ENCODE data around the gene DTD1.
"Not testable (repeated sequence)": the region's sequence is repeated elsewhere in the genome, so short reads cannot be mapped to it uniquely, and the experiment has no call there.

Gene DTD1

DNA sequence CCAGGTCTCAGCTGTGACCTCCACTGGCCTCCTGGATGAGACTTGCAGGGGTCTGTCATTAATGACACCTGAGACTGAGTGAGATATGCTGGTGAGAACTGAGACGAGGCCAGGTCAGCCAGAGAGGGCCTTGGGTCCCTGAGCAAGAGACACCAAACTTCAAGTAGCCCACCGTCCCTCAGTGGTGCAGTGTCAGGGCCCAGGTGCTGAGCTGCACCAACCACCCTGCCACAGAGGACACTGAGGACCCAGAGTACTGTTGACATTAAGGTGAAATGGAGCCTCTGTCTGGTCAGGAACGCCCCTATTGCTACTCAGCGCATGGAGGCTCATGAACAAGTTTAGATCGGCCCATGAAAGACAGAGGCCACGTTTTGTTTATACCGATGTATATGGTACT, 161.7 kb downstream of the DTD1 start:
- DNase-seq, result no peak

DNA sequence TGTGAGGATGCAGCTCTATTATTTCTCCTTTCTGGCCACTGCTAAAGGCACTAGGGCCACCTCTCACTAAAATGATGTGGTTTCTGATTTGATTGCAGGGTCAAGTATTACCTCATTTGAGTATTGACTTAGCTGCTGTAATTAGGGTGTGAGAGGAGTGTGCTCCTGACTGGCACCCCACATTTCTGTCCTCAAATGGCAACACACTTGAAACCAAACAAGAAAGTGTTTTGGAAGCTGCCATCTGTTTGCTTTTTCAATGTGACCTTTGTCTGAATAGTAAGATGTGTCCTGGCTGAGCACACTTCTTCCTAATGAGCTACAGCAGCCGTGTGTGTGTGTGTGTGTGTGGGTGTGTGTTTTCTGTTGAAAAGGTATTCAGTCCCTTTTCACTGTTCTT, 162.9 kb downstream of the DTD1 start:
- no peak for DNase-seq

DNA sequence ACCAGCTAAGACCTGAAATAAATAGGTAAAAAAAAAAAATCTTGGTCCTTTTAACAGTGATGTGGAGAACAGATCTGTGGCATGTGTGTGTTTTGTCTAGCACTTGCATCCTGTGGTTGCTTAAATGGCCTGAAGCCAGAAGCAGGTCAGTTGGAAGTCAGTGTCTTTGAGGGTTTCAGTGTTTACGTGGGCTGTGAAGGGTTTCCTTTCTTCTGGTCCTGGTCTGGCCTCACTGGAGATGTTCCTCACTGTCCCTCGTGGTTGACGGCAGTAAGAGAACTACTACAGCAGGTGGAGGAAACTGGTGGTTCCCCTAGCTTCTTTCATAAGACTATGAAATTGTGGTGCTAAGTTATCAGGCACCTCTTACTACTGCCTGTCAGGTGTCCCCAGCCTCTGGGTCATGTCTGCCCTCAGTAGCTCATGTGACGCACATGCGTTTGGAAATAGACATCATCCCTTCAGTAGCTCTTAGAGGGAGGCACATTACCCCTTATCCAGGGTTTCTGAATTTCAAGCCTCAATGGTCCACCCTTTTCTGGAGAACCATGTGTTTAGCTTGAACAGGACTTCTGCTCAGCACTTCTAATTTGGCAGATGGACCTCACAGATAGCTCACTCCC, 166.3 kb downstream of the DTD1 start:
- DNase-seq, result no peak

DNA sequence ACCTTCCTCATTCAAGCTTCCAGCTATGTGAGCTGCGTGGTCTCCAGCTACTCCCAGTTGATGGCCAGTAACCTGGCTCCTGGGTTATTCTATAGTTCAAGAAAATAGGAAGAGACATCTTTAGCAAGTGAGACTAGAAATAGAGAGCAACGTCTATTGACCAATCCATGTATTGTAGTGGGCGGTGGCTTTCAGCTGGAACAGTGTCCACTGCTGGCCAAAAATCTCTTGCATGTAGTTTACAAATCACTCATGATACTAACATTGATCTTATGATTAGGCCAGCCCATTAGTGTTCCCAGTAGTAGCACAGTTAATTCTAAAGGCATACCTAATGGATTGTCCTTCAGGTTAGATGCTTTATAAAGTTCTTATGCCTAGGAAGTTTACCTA, 166.8 kb downstream of the DTD1 start:
- no peak for DNase-seq

DNA sequence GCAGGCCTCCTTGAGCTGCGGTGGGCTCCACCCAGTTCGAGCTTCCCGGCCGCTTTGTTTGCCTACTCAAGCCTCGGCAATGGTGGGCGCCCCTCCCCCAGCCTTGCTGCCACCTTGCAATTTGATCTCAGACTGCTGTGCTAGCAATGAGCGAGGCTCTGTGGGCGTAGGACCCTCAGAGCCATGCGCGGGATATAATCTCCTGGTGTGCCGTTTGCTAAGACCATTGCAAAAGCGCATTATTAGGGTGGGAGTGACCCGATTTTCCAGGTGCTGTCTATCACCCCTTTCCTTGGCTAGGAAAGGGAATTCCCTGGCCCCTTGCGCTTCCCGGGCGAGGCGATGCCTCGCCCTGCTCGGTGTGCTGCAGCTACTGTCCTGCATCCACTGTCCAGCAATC, 173.0 kb downstream of the DTD1 start:
- not testable (repeated sequence) for DNase-seq

DNA sequence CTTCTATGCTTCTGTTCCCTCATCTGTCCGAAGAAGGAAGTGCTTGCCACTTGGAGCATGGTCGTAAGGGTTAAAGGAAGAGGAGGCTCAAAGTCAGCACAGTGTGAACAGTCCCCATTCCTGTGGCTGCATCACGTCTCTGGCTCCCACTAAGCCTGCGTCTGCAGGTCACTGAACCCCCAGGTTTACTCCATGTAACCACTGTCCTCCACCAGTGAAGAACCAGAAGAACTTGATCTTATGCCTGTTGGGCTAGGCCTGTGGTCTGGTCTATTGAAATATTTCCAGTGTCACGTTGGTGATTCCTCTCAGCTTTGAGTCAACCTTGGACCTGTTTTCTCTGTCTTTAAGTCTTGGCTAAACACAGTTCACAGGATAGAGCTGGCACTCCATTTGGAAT, 179.8 kb downstream of the DTD1 start:
- DNase-seq, result no peak

DNA sequence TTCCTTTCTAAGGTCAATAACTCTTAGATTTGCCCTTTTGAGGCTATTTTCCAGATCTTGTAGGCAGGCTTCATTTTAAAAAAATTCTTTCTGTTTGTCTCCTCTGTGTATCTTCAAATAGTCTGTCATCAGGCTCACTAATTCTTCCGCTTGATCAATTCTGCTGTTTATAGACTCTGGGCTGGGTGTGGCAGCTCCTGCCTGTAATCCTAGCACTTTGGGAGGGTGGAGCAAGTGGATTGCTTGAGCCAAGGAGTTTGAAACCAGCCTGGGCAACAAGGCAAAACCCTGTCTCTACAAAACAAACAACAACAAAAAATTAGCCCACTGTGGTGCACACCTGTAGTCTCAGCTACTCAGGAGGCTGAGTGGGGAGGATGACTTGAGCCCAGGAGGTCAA, 185.7 kb downstream of the DTD1 start:
- no peak for DNase-seq

DNA sequence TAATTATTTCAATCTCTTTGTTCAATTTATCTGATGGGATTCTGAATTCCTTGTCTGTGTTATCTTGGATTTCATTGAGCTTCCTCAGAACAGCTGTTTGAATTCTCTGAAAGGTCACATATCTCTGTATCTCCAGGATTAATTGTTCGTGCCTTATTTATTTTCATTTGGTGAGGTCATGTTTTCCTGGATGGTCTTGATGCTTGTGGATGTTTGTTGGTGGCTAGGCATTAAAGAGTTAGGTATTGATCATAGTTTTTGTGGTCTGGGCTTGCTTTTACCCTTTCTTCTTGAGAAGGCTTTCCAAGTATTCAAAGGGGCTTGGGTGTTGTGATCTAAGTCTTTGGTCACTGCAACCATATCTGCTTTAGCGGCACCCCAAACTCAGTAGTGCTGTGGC, 186.4 kb downstream of the DTD1 start:
- DNase-seq, result no peak

DNA sequence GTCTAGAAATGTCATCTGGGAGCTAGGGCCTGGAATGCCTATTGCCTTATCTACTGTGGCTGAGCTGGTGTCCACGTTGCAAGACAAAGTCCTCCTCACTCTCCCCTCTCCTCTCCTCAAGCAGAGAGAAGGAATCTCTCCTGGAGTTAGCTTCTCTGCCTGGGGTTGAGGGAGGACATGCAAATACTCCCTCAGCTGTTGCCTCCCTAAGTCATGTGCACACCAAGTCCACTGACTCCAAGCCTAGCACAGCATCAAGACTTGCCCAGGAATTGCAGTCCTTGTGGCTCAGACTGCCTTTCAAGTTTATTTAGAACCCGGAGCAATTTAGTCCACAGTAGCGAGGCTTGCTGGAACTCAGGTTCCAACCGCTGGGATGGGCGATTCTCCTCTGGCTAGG, 187.8 kb downstream of the DTD1 start:
- no peak for DNase-seq

DNA sequence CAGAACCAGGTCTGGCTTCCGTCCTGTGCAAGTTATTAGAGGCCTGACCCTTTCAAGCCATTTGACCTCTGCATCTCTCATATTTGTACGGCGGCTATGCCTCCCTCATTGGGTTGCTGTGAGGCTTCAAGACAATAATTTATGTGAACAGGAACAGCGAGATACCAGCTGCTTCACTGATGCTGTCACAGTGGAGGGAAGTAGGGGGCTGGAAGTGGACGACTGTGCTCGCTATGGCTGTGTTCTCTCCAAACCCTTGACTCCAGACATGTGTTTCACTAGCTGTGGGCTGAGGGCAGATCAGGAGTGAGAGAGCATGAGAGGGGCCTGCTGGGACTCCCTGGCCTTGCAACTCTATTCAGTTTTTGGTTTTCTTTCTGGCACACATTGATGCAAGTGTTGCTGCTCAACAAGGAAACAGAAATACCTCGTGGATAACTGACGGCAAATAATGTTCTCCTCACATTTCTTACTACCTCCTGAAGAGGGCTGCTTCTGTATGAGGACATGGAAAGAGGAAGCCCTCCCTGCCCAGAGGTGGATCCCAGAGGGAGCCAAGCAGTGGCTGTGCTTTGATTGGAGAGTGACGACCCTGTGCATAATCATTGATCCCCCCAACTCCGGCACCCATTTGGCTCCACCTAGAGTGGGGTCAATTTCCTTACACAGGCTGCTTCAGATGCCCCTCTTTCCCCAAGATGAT, 191.0 kb downstream of the DTD1 start:
- no peak for DNase-seq

DNA sequence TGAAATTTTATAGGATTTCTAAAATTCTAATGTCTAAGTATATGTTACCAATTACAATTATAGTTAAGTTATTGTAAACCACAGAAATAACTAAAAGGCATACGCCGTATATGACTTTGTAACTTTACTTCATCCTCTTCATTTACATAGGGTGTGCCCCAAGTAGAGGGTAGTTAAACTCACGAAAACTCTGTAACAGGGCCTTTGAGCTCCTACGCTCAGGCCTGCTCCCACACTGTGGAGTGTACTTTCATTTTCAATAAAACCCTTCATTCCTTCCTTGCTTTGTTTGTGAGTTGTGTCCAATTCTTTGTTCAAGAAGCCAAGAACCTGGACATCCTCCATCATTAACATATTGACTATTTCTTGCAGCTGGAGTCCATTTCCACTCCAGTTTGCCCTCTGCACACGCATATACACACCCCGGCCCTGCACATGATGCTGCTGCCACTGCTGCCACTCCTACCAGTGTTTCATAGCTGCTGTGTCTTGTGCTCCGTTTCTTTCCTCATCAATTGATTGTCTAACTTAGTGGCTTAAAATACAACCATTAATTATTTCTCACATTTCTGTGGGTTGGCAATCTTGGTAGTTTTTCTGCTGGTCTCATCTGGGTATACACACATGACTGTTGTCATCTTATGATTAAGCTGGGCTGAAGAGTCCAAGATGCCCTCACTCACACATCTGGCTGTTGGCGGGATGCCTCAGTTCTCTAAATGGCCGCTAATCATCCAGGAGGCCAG, 192.7 kb downstream of the DTD1 start:
- no peak for DNase-seq

DNA sequence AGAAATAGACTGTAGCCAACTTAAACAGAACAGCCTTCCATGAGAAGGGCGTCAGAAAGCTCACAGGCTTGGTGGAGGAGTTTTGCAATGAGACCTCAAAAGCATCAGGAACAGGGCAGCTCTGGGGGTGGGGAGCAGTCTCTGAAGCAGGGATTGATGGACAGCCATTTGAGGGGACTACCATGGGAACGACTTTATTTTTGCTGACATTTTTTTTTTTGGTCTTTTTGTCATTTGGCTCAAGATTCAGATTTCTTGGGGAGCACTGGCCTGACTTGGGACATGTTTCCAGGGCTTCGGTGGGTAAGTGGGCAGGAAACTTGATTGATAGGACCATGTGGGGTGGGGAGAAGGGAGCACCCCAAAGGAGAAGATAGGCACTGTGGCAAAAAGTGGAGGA, 193.7 kb downstream of the DTD1 start:
- no peak for DNase-seq

DNA sequence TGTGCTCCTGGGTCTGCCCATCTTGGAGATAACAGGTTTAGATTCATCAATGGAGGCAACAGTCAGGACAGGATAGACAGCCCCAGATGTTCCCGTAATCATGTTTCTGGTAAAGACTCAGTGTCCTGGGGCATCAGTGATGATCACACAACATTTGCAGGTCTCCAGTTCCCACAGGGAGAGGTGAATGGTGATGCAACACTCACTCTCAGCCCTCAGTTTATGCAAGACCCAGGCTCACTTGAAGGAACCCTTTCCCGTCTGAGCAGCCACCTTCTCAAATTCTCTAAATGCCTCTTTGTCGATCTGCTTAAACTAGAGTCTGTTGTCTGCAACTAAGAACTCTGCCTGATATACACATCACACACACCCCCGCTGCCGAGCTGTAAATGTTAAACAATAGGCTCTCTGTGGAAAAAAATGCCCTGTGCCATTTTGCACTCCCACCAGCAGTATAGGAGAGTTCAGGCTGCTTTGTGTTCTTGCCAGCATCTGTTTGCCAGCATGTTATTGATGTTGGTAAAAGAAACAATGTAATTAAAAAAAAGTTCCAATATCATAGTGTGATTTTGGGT, 195.6 kb downstream of the DTD1 start:
- no peak for DNase-seq

DNA sequence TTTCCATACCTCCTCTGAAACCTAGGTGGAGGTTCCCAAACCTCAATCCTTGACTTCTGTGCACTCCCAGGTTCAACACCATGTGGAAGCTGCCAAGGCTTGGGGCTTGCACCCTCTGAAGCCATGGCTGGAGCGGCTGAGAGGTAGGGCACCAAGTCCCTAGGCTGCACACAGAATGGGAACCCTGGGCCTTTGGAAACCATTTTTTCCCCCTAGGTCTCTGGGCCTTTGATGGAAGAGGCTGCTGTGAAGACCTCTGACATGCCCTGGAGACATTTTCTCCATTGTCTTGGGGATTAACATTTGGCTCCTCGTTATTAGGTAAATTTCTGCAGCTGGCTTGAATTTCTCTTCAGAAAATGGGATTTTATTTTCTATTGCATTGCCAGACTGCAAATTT, 199.2 kb downstream of the DTD1 start:
- DNase-seq, result not testable (repeated sequence)

DNA sequence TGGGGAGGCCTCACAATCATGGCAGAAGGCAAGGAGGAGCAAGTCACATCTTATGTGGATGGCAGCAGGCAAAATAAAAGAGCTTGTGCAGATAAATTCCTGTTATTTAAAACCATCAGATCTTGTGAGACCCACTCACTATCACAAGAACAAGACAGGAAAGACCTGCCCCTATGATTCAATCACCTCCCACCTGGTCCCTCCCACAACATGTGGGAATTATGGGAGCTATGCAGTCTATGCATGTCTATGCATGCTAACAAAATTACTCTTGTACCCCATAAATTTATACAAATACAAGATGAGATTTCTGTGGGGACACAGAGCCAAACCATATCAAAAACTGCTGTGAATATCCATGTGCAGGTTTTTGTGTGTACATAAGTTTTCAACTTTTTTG, 200.2 kb downstream of the DTD1 start:
- no peak for DNase-seq

DNA sequence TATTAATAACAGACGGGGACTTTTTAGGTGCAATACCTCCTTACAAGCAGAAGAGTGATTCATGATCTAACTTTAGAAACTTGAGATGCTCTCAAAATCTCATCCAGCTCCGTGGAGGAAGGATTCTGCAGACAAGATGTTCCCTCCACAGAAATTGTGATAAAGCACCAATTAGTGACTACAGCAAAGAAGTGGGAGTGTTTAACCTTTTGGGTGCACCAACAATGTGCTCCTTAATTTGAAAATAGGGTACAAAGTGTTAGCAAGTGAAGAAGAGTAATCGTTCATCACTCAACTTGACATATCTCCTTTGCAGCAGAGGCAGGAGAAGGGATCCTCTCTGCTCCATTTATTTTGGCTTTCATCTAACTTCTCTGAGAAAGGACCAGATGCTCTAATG, 202.9 kb downstream of the DTD1 start:
- no peak for DNase-seq

DNA sequence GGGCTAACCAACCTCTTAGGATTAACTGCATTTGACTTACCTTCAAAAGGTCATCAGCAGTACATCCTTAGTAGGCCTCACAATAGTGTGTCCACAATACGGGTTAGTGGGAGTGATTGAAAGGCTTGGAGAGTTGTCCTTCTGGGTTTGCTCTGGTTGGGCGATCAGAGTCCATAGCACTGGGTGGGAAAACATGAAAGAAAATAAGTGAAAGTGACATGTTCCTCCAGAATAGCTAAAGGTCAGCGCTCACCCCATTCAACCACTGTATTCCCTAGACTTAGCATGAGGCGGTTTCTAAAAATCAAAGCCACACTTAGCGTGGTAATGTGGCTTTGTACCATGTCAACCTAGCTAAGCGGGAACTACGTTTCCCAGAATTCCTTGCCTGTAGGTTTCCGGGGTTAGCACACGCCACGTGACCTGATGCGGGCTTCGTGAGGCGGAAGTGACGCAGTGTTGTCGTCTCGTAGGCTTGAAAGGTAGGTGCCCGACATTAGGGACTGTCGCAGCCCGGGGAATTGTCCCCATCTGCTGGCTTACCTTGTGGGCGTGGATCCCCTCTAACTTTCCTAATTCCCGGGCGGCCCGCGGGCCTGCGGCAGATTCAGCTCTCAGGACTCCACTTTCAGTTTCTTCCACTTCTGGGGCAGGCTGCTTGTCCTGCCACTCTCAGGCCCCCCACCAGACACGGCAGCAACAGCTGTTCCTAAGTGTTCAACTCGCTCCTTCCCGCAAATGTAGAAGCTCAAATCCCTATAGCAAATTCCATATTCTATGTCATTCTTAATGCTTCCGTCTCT, 206.0 kb downstream of the DTD1 start:
- DNase-seq, result peak; percentile 83

DNA sequence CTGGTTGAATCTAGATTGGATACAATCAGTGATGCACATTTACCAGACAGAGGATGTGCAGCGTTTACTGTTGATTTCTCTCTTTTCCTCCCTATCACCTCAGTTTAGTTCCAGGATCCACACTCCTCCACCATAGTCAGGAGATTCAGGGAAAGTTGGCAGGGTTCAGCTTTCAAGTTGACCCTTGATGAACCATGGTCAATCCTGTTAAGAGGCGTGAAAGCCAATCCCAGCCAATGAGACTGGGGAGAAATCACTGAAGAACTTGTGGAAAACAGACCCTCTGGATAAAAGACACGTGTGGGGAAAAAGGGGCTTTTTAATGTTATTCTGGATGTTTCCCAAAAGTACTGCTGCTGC, 206.6 kb downstream of the DTD1 start:
- DNase-seq, result no peak

DNA sequence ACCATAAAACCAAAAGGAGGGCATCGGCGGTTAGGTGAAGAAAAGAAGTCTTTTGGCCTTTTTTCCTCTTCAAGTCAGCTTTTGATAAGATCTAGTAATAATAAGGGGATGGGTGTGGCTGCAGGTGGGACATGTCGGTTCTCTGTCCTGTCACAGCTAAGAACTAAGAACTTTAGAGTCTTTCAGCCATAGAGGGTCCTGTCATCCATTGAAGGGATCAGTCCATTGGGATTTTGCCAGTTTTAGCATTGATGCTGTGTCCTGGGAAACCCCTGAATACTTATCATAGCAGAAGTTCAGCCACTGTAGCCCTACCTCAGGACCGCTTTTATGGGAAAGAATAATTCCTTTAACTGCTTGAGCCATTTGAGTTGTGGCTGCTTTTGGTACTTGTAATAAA, 207.5 kb downstream of the DTD1 start:
- DNase-seq, result no peak

DNA sequence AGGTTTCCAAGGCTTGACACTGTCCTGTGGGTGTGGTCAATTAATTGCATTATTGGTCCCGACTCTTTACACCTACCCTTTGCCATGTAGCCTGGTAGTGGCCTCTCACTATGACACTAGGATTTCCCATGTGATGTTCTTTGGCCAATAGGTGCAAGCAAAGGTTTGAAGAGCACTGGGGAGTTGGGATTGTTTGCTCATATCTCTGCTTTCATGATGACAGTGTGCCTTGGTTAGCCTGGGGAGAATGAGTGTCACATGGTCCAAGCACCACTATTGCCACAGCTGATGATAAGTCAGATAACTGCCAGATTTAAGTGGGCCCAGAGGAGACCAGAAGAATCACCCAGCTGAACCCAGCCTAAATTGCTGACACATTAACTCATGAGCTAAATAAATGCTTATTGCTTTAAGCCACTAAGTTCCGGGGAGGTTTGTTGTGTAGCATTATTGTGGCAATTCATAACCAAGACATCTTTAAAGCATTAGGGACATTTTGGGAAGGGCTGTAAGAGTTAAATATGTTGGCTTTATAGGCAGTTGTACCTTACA, 208.5 kb downstream of the DTD1 start:
- no peak for DNase-seq

DNA sequence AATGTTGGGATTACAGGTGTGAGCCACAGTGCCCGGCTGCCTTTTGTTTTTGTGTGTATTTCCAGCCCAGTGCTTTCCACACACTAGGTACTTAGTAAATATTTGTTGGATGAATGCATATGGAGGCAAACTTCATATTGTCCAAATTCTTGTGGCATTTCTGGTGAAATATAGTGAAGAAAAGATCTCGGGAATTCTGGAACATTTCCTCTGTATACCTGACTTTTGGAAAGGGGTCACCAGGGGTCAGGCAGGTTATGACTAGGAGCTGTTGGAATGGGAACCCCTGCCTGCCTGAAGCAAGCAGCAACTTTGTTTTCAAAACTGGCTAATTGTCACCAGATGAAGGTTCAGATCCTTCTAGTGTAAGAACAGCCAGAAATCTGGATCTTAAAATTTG, 213.7 kb downstream of the DTD1 start:
- DNase-seq, result no peak

DNA sequence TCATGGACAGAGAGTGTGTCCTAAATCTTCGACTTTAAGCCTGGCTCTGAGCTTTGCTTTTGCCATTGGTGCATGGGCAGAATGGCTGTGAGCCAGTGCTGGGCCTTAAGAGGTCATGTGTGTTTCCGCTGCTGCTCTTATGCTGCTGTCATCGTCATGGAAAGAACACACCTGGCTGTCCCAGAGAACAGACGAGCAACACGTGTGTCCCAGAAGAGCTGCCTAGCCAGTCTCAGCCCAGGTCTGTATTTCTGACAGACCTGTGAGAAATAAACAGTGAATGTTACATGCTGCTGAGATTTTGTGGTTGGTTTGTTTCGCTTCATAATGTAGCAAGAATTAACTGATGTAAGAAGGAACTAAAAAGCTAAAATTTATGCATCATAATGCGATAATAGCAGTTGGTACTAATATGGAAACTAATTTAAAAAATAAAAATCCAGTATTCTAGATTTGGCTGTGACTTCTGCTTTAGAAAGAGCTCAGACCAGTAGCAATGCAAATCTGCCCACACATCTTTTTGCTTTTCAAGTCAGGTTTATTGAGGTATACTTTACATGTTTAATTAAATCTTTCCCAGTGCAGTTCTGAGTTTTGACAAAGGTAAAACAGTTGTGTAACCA, 214.3 kb downstream of the DTD1 start:
- DNase-seq, result no peak

DNA sequence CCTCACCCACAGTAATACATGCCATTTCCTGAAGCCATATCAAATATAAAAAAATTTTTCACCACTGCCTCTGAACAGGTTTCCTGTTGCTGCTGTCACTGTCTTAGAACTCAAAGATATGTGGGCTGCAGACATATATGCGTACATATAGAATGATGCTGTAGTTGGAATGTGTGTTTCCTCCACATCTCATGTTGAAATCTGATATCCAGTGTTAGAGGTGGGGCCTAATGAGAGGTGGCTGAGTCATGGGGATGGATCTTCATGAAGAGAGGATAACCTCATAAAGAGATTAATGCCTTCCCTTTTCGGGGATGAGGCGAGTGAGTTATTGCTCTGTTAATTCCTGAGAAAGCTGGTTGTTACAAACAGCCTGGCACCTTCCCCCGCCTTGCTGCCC, 218.0 kb downstream of the DTD1 start:
- DNase-seq, result no peak

Data from activated CD4-positive, alpha-beta T cell treated with anti-CD3 and anti-CD28 coated beads, Interleukin-2, amount 50 U/mL, for 1 hour (primary cell).